ACHN (cell line): Measurements from ENCODE around the gene SNTG2.

Source experiments
- DNase-seq: peaks from one replicate; pipeline ENCODE4 v3.0.0-alpha.2; 2015
- in situ Hi-C: cut with HindIII; loops from 2 replicates; pipeline ENCODE4 v1.10.0; 2017; ENCODE audit warnings: low sequenced_read_pairs, low pct_ligation_motif_present, low pct_unique_long_range_greater_than_20kb

Gene SNTG2

GRCh38 chr2:979069-979928 is 28.6 kb downstream of the SNTG2 start:
- in situ Hi-C loops = no loop called here

DNA sequence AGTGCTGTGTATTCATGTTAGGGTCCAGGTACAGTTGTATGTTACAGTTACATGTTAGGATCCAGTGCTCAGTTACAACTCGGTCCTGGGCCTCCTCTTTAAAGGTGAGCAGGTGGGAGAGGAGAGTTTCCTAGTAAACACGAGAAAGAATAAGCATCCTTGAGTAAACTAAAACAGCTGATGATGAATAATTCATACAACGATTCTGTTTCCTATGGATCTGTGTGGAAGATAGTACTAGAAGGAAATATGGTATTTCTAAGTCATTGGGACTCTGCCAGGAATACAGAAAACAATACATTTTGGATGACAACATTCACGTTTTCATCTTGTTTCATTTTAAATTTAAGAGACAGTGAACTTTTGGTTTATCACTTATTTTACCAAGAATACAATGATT is 29.5 kb downstream of the SNTG2 start:
- in situ Hi-C loops = no loop called here
- DNase-seq = no peak

More at GRCh38 chr2:979069-979928, 28.6 kb downstream of the SNTG2 start:
- no peak for DNase-seq

DNA sequence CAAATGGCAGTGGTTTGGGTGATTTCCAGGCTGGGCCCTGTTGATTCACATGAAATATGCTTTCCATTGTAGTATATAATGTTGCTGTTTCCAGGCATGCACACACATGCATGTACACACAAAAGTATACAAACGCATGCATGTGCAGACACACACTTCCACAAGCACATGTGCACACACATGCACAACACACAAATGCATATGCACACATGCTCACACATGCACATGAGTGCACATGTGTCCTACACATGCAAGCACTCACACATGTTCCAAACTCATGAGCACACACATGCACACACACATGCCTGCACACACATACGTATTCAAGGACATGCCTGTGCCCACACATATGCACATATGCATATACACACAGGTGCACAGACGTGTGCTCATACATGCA is 30.6 kb downstream of the SNTG2 start:
- in situ Hi-C loops = no loop called here
- no peak for DNase-seq

- DNase-seq = no peak
- in situ Hi-C loops = no loop called here
These were observed 31.1 kb downstream of the SNTG2 start for GRCh38 chr2:981759-982158.

GRCh38 chr2:985317-985898 is 34.8 kb downstream of the SNTG2 start:
- in situ Hi-C loops = no loop called here
- DNase-seq = no peak

DNA sequence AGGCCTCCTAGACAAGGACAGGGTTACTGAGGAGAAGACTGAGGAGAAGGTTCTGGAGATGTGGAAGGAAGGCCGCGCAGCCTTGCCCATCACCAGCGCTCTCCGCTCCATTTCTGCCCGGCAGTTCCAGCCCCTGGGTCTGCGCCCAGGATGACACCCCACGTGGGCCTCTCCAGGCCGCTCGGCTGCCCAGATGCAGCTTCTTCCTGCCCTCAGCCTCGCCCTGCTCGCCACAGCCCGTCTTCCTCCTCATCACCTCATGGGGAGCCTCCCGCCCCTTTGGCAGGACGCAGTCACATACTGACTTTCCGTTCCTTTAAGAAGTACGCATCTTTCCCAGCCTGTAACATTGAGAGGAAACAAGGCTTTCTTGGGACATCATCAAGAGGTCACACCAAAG is 37.1 kb downstream of the SNTG2 start:
- in situ Hi-C loops = no loop called here
- DNase-seq = no peak

GRCh38 chr2:989781-990467 is 39.3 kb downstream of the SNTG2 start:
- no peak for DNase-seq
- in situ Hi-C loops = no loop called here

- in situ Hi-C loops = no loop called here
- DNase-seq = no peak
These were observed 40.3 kb downstream of the SNTG2 start for GRCh38 chr2:990970-991369.

GRCh38 chr2:1002350-1002749 is 51.7 kb downstream of the SNTG2 start:
- no peak for DNase-seq
- in situ Hi-C loops = no loop called here

- in situ Hi-C loops = no loop called here
- no peak for DNase-seq
These were observed 53.7 kb downstream of the SNTG2 start for GRCh38 chr2:1004398-1004797.

GRCh38 chr2:1010415-1010930 is 59.8 kb downstream of the SNTG2 start:
- no peak for DNase-seq
- in situ Hi-C loops = no loop called here

GRCh38 chr2:1011006-1011405 is 60.4 kb downstream of the SNTG2 start:
- in situ Hi-C loops = no loop called here
- no peak for DNase-seq

DNA sequence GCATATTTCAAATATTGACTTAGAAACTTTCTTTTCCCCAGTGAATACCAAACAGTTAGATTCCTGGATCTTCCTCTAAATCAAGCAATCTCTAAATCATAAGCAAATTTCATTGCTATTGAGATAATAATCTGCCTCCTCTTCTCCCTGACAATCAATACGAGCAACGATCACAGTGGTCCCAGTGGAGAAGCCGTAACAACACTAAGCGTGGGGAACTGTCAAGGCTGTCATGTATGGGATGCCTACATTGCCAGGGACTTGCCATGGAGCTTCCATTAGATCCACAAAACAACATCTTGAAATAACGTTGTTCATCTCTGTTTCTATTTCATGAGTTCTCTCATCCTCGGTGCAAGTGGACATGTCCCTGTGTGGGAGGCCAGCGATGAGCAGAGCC is 61.3 kb downstream of the SNTG2 start:
- no peak for DNase-seq
- in situ Hi-C loops = no loop called here

- in situ Hi-C loops = no loop called here
- no peak for DNase-seq
These were observed 64.2 kb downstream of the SNTG2 start for GRCh38 chr2:1014802-1015201.

GRCh38 chr2:1016500-1016899 is 65.9 kb downstream of the SNTG2 start:
- DNase-seq = no peak
- in situ Hi-C loops = no loop called here

- no peak for DNase-seq
- in situ Hi-C loops = no loop called here
These were observed 67.2 kb downstream of the SNTG2 start for GRCh38 chr2:1017827-1018226.

DNA sequence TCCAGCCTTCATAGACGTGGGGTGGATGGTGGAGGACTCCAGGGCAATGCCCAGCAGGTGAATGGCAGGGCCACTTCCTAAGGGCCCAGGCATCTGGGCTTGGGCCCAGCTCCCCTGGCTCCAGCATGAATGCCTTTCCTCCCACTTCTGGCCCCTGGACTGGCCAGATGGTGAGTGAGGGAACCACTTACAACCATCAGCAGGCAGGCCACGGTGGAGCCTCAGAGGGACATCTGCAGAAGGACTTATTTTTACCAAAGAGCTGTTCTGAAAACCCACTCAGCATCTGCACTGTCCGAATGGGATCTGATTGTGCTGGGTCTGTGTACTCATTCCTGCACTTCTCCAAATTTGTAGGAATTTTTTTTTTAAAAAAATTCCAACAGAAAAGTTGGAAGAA is 69.6 kb downstream of the SNTG2 start:
- in situ Hi-C loops = no loop called here
- no peak for DNase-seq

- no peak for DNase-seq
These were observed 71.5 kb downstream of the SNTG2 start for GRCh38 chr2:1022178-1022577.

GRCh38 chr2:1024981-1025380 is 74.3 kb downstream of the SNTG2 start:
- no peak for DNase-seq

More at GRCh38 chr2:1022178-1022577, 71.5 kb downstream of the SNTG2 start:
- in situ Hi-C loops = no loop called here

More at GRCh38 chr2:1024981-1025380, 74.3 kb downstream of the SNTG2 start:
- in situ Hi-C loops = no loop called here
